GM12878 (cell line): ENCODE measurements around the gene USH1G. TPM values are rescaled to one million over a fixed set of nuclear protein-coding genes. Genes with fewer than 3 reads are reported as not detected.

Experiments
- BHLHE40 ChIP-seq, 2 experiments: fragments of 450-650 bp in 1 of 2; IDR thresholded peaks; 2 replicates each; pipeline ENCODE4 v1.6.1; 2011 to 2017; ENCODE audit warnings: low read depth in 2 of 2, borderline replicate concordance in 1 of 2, improper control_type of control experiment in 1 of 2, low read length in 1 of 2, mild to moderate bottlenecking in 1 of 2
- CREM ChIP-seq: IDR thresholded peaks from 2 replicates; pipeline ENCODE4 v1.6.1; 2014; ENCODE audit warnings: antibody characterized with exemption, low read depth
- EED ChIP-seq: sonication (generic); IDR thresholded peaks from 2 replicates; pipeline ENCODE4 v1.6.1; 2016; ENCODE audit warnings: antibody characterized with exemption, low read depth
- ETV6 ChIP-seq, 2 experiments: fragments of 450-650 bp in 1 of 2; IDR thresholded peaks in 1 of 2; conservative IDR thresholded peaks in 1 of 2; 2 replicates each; pipeline ENCODE4 v1.6.1; 2014; ENCODE audit warnings: antibody characterized with exemption in 1 of 2, borderline replicate concordance in 1 of 2, low read depth in 1 of 2, mild to moderate bottlenecking in 1 of 2, moderate library complexity in 1 of 2
- GABPA ChIP-seq: IDR thresholded peaks from 2 replicates; pipeline ENCODE4 v1.6.1; 2014; ENCODE audit warnings: antibody characterized with exemption, low read depth, mild to moderate bottlenecking, inconsistent platforms
- NR2C2 ChIP-seq: IDR thresholded peaks from 2 replicates; pipeline ENCODE4 v1.6.1; 2011; ENCODE audit warnings: borderline replicate concordance, low read depth; ENCODE audit not compliant: control insufficient read depth, insufficient read length
- POLR2A ChIP-seq: IDR thresholded peaks from 2 replicates; pipeline ENCODE4 v1.6.1; 2011; ENCODE audit warnings: low read depth, mild to moderate bottlenecking, low read length
- ZBED1 ChIP-seq: IDR thresholded peaks from 2 replicates; pipeline ENCODE4 v1.6.1; 2016; ENCODE audit warnings: borderline replicate concordance
- polyA plus RNA-seq, 11 experiments: library from polyadenylated mRNA; depleted of rRNA in 4 of 11; unstranded in 6 of 11; stranded (reverse) in 5 of 11; fragments of >200 nt; fragmentation: Nextera tagmentation in 4 of 11; fragmentation: Illumina TruSeq in 1 of 11; extraction: Ambion mirVana in 4 of 11; extraction: Trizol in 1 of 11; gene quantifications; 1 replicate in 1 of 11; 2 replicates in 10 of 11; pipeline versions ENCODE4 v1.2.1 to v1.2.3, GENCODE V29; 2011 to 2016; ENCODE audit warnings: inconsistent platforms in 2 of 11, missing spikeins in 2 of 11, low read depth in 1 of 11
- total RNA-seq, 4 experiments: library from RNA; depleted of rRNA in 3 of 4; stranded (reverse); fragments of >200 nt in 3 of 4; fragmentation: Illumina TruSeq in 1 of 4; extraction: Trizol in 1 of 4; gene quantifications; 2 replicates each; pipeline versions ENCODE4 v1.2.1 to v1.2.3, GENCODE V29; 2013 to 2021
- TF ChIP-seq, protein P1 (sequence below), 3 experiments: IDR thresholded peaks in 2 of 3; conservative IDR thresholded peaks in 1 of 3; 2 replicates each; pipeline ENCODE4 v1.5.1; 2011; ENCODE audit warnings: low read depth in 3 of 3, low read length in 3 of 3, mild to moderate bottlenecking in 3 of 3, control low read depth in 2 of 3, moderate library complexity in 2 of 3, inconsistent platforms in 1 of 3, mixed read lengths in 1 of 3; ENCODE audit not compliant: control insufficient read depth in 2 of 3, insufficient read depth in 1 of 3; ENCODE audit errors: extremely low read depth in 1 of 3
- TF ChIP-seq, protein P2 (sequence below): fragments of 450-650 bp; formaldehyde crosslinking; IDR thresholded peaks from 2 replicates; pipeline ENCODE4 v1.4.0; 2020; ENCODE audit warnings: mild to moderate bottlenecking, moderate library complexity
- TF ChIP-seq, protein P3 (sequence below): fragments of 450-650 bp; IDR thresholded peaks from 2 replicates; pipeline ENCODE4 v1.6.1; 2018; ENCODE audit warnings: mild to moderate bottlenecking, low read depth, moderate library complexity; ENCODE audit not compliant: partially characterized antibody

The USH1G gene
- total and polyA plus RNA-seq, 10 of the 15 experiments (the other 5 are each of a cell fraction or from before 2014, with no cell fraction given): 0.05 to 0.62 (median 0.09) TPM; not detected in 7

- TF ChIP-seq BHLHE40 (IDR thresholded peaks at IDR 0.05; ENCODE audit: borderline replicate concordance in 1 of 2, low read depth in 2 of 2, low read length in 1 of 2): no peak
- TF ChIP-seq NR2C2: no peak
- TF ChIP-seq POLR2A: no peak
- TF ChIP-seq, protein P1, sequence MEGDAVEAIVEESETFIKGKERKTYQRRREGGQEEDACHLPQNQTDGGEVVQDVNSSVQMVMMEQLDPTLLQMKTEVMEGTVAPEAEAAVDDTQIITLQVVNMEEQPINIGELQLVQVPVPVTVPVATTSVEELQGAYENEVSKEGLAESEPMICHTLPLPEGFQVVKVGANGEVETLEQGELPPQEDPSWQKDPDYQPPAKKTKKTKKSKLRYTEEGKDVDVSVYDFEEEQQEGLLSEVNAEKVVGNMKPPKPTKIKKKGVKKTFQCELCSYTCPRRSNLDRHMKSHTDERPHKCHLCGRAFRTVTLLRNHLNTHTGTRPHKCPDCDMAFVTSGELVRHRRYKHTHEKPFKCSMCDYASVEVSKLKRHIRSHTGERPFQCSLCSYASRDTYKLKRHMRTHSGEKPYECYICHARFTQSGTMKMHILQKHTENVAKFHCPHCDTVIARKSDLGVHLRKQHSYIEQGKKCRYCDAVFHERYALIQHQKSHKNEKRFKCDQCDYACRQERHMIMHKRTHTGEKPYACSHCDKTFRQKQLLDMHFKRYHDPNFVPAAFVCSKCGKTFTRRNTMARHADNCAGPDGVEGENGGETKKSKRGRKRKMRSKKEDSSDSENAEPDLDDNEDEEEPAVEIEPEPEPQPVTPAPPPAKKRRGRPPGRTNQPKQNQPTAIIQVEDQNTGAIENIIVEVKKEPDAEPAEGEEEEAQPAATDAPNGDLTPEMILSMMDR (IDR thresholded peaks at IDR 0.05 in 2 of 3, conservative IDR thresholded peaks at IDR 0.05 in 1 of 3; ENCODE audit: control insufficient read depth in 2 of 3, extremely low read depth in 1 of 3, insufficient read depth in 1 of 3, low read depth in 3 of 3, low read length in 3 of 3): no peak
- no peak for TF ChIP-seq GABPA
- no peak for TF ChIP-seq CREM
- no peak for TF ChIP-seq ETV6 (conservative IDR thresholded peaks at IDR 0.05 in 1 of 2, IDR thresholded peaks at IDR 0.05 in 1 of 2; ENCODE audit: borderline replicate concordance in 1 of 2, low read depth in 1 of 2)
- no peak for TF ChIP-seq ZBED1
- TF ChIP-seq, protein P2, sequence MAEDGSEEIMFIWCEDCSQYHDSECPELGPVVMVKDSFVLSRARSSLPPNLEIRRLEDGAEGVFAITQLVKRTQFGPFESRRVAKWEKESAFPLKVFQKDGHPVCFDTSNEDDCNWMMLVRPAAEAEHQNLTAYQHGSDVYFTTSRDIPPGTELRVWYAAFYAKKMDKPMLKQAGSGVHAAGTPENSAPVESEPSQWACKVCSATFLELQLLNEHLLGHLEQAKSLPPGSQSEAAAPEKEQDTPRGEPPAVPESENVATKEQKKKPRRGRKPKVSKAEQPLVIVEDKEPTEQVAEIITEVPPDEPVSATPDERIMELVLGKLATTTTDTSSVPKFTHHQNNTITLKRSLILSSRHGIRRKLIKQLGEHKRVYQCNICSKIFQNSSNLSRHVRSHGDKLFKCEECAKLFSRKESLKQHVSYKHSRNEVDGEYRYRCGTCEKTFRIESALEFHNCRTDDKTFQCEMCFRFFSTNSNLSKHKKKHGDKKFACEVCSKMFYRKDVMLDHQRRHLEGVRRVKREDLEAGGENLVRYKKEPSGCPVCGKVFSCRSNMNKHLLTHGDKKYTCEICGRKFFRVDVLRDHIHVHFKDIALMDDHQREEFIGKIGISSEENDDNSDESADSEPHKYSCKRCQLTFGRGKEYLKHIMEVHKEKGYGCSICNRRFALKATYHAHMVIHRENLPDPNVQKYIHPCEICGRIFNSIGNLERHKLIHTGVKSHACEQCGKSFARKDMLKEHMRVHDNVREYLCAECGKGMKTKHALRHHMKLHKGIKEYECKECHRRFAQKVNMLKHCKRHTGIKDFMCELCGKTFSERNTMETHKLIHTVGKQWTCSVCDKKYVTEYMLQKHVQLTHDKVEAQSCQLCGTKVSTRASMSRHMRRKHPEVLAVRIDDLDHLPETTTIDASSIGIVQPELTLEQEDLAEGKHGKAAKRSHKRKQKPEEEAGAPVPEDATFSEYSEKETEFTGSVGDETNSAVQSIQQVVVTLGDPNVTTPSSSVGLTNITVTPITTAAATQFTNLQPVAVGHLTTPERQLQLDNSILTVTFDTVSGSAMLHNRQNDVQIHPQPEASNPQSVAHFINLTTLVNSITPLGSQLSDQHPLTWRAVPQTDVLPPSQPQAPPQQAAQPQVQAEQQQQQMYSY (CRISPR knock-in tag): no peak
- TF ChIP-seq, protein P3, sequence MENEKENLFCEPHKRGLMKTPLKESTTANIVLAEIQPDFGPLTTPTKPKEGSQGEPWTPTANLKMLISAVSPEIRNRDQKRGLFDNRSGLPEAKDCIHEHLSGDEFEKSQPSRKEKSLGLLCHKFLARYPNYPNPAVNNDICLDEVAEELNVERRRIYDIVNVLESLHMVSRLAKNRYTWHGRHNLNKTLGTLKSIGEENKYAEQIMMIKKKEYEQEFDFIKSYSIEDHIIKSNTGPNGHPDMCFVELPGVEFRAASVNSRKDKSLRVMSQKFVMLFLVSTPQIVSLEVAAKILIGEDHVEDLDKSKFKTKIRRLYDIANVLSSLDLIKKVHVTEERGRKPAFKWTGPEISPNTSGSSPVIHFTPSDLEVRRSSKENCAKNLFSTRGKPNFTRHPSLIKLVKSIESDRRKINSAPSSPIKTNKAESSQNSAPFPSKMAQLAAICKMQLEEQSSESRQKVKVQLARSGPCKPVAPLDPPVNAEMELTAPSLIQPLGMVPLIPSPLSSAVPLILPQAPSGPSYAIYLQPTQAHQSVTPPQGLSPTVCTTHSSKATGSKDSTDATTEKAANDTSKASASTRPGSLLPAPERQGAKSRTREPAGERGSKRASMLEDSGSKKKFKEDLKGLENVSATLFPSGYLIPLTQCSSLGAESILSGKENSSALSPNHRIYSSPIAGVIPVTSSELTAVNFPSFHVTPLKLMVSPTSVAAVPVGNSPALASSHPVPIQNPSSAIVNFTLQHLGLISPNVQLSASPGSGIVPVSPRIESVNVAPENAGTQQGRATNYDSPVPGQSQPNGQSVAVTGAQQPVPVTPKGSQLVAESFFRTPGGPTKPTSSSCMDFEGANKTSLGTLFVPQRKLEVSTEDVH: no peak
- no peak for TF ChIP-seq EED
Observed at GRCh38 chr17:74875977-74876593, 47.0 kb downstream of the USH1G start (continued).
